HG03571 (cell line): ENCODE data around the gene NFIX.

Source experiments
- ATAC-seq: cut with Tn5 transposase; IDR thresholded peaks from one replicate; pipeline ENCODE4 v1.9.1; 2021; ENCODE audit not compliant: unreplicated experiment

Gene NFIX

GRCh38 chr19:13033819-13034611 lies 38.7 kb downstream of the NFIX start:
- ATAC-seq = no peak

- no peak for ATAC-seq
These were observed 39.4 kb downstream of the NFIX start for GRCh38 chr19:13034636-13035035.

GRCh38 chr19:13035820-13036365 lies 40.6 kb downstream of the NFIX start:
- ATAC-seq = no peak

- ATAC-seq = no peak
These were observed 41.2 kb downstream of the NFIX start for GRCh38 chr19:13036366-13036976.

- no peak for ATAC-seq
These were observed 41.9 kb downstream of the NFIX start for GRCh38 chr19:13037161-13037560.

GRCh38 chr19:13037731-13038130 lies 42.5 kb downstream of the NFIX start:
- ATAC-seq = no peak

GRCh38 chr19:13038306-13039210 lies 43.3 kb downstream of the NFIX start:
- no peak for ATAC-seq

- no peak for ATAC-seq
These were observed 44.0 kb downstream of the NFIX start for GRCh38 chr19:13039211-13039789.

- no peak for ATAC-seq
These were observed 45.1 kb downstream of the NFIX start for GRCh38 chr19:13040232-13040947.

GRCh38 chr19:13040948-13041292 lies 45.6 kb downstream of the NFIX start:
- ATAC-seq = no peak

- ATAC-seq = no peak
These were observed 47.3 kb downstream of the NFIX start for GRCh38 chr19:13042443-13043130.

GRCh38 chr19:13043285-13043684 lies 48.0 kb downstream of the NFIX start:
- ATAC-seq = no peak

- no peak for ATAC-seq
These were observed 49.1 kb downstream of the NFIX start for GRCh38 chr19:13044231-13044836.

- no peak for ATAC-seq
These were observed 50.5 kb downstream of the NFIX start for GRCh38 chr19:13045812-13046211.

GRCh38 chr19:13047374-13047773 lies 52.1 kb downstream of the NFIX start:
- ATAC-seq = no peak

GRCh38 chr19:13050274-13050673 lies 55.0 kb downstream of the NFIX start:
- no peak for ATAC-seq

- ATAC-seq = no peak
These were observed 56.4 kb downstream of the NFIX start for GRCh38 chr19:13051557-13052165.

- ATAC-seq = no peak
These were observed 57.3 kb downstream of the NFIX start for GRCh38 chr19:13052447-13053175.
